ENCODE results near the gene COMMD6.

Gene COMMD6

DNA sequence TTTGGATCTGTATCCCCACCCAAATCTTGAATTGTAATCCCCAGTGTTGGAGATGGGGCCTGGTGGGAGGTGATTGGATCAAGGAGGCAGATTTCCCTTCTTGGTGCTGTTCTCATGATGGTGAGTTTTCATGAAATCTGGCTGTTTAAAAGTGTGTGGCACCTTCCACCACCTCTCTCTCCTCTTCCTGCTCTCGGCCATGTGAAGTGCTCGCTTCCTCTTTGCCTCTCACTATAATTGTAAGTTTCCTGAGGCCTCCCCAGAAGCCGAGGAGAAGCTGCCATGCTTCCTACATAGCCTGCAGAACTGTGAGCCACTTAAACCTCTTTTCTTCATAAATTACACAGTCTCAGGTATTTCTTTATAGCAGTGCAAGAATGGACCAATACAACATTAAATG is 15.7 kb downstream of the COMMD6 start:
- no peak for DNase-seq (ENCODE audit: low read depth)

DNA sequence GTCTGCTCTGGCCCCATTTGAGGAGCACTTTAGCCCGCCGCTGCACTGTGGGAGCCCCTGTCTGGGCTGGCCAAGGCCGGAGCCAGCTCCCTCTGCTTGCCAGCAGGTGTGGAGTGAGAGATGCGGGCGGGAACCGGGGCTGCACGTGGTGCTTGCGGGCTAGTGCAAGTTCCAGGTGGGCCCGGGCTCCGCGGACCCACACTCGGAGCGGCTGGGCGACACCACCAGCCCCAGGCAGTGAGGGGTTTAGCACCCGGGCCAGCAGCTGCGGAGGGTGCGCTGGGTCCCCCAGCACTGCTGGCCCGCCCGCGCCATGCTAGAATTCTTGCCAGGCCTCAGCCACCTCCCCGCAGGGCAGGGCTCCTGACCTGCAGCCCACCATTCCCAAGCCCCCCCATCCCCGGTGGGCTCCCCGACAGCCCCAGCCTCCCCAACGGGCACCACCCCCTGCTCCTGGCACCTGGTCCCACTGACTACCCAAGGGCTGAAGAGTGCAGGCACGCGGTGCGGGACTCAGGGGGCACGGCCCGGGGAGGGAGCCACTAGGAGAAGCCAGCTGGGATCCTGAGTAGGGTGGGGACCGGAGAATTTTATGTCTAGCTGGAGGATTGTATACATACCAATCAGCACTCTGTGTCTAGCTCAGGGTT is 19.1 kb downstream of the COMMD6 start:
- no peak for DNase-seq (ENCODE audit: low read depth)

DNA sequence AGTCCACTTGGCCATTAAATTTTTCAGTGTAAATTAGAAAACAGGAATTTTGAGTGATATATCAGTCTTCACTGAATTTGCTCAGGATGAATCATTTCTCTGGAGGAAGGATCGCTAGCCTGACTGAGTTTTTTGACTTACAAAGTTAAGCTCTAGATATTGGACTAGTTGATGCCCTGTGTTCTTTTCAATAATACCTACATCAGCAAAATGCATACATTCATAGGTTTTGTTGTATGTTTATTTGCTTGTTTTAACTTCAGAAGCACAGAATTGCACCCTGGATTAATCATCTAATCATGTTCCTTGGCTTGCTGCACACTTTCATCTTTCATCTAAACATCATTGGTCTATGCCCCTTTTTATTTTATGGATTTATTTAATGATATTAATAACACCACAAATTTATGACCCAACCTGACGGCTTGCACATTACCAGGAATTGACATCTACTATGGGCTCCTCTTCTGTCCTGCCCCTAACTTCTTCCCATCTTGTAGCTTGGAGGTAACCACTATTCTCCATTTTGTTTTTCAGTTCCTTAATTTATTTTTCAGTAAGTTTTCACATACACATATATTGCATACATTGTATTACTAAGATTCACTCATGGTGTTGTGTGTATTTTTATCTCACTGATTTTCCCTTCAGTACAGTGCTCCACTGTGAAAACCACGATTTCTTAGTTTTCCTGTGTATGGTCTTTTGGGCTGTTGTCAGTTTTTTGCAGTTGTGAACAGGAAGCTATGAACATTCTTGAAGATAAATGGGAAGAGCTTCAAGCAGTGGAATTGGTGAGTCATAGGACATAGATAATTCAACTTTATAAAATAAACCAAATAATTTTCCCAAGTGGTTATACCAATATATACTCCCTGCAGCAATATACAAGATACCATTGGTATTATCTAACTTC is 23.3 kb downstream of the COMMD6 start:
- no peak for DNase-seq (ENCODE audit: low read depth)

DNA sequence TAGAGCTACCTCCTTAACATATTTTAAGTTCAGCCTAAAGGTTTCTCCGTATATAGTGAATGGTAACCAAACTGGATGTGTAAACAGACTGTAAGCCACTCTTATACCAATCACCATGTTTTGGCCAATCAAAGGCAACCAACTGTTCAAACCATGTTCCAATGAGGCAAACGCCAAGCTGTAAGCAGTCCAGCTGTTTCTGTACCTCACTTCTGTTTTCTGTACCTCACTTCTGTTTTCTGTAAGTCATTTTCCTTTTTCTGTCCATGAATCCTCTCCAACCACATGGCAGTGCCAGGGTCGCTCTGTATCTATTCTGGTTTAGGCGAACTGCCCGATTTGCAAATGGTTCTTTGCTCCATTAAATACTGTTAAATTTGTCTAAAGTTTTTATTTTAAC is 24.4 kb downstream of the COMMD6 start:
- no peak for DNase-seq (ENCODE audit: low read depth)

DNA sequence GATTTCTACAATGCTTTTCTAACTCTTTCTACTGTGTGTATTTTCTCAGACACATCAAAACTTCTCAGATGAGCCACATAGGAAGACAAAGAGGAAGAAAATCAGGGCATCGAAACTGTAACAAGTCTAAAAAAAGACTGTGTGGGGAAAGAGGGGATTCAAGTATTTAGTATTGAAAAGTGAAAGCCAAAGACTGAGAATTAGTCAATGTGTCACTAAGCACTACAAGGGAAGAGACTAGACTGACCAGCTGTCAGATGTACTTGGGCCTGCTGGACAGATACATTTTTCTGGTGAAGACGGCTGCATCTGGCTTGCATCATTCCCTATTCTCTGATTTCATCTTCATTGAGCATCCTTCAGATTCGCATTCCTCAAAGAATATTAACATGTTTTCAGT is 25.4 kb downstream of the COMMD6 start:
- no peak for DNase-seq (ENCODE audit: low read depth)

DNA sequence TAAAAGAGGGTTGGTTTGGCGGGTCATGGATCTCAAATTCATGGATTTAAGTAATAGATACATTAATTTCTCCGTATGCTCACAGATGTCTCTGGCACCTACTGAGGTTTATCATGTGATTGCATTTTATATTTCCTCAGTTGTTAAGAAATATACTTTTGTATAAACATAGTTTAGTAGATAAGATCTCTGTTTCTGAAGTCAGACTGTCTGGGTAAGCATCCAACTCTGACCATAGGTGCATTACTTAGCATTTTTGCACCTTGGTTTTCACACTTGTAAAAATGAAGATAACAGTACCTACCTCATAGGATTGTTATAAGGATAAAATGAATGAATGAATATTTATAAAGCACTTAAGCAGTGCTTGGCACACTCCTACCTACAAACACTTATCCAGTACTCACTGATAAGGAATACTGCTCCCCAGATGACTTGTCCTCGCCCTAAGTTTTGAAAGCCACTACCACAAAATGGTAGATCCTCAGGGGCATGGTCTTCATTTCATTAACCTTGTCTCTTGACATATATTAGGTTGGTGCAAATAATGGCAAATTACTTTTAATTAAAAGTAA is 26.5 kb downstream of the COMMD6 start:
- DNase-seq (ENCODE audit: low read depth) = no peak

DNA sequence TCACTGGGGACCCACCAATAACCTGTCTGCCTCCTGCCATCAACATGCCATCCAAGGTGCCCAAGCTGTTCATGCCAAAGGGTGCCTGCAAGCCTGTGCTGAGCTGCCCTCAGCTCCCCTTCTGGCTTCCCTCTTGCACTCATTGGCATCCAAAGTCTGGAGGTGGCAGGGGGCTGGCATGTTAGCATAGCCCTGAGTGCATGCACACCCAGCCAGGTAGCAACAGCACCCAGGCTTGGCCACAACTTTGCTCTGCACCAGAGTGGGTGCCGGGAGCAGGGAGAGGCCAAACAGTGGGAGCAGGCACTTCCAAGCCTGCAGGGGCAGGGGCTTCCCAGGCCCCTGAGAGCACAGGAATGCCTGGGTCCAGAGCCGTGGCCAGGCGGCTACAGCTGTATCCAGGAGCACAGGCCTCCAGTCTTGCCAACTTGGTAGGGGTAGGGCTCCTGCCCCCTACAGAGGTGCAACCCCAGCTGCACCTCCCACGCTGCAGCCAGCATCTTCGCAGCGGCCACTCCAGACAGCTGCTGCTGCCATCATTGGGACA is 29.6 kb downstream of the COMMD6 start:
- no peak for DNase-seq (ENCODE audit: low read depth)

DNA sequence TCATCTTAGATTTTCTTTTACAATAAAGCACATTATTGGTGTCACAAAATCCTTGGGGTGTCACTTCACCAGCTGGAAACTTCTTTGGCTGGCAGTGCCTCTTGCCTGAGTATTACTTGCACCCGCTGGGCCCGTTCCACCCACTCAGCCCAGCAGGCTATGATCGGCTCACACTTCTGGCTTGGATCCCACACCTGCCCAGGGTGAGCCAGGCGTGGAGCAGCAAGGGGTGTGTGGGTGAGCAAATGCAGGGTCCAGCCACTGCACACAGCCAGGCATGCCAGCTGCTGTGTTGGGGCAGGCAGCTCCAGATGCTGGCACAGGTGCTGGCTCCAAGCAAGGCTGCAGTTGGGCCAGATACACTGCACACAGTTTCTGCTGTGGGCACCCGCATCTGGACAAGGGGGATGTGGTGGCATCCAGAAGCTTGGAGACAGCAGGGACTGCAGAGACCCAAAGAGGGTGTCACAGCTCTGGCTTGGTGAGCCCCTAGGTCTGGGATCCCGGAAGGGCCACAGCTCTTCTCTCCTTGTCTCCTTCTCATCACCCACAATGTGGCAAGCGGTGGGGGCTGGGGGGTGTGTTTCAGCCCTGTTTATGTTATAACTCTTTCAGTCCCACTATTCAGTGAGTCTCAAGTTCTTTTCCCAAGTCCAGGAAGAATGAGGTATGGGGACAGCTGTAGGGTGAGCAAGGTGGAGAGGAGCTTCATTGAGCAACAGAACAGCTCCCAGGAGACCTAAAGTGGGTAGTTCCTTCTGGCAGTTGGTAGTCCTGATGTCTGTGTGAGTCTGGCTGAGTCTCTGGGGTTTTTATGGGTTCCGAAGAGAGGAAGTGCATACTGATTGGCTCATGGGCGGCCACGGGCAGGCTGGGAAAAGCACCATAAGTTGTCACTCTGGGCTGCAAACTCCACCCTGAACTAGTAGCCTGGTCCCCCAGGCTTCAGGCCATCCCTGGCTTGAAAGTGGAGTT is 30.3 kb downstream of the COMMD6 start:
- DNase-seq (ENCODE audit: low read depth) = no peak

DNA sequence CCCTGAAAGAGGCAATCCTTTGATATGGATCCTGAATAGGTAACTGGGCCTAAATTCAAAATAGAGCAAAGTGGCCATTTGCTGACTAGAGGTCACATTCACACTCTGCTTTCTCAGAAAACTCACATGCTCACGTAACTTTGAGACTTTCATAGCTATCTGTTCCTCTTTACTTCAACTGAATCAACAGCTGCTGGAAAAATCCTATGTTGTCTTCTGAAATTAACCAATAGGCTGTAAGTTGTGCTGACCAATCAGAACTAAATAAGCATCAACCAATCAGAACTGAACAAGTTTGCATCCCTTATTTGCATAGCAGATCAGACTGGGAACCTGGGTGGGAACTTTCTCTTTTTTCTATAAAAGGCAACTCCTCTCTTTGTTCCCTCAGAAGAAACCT is 31.6 kb downstream of the COMMD6 start:
- DNase-seq (ENCODE audit: low read depth) = no peak

DNA sequence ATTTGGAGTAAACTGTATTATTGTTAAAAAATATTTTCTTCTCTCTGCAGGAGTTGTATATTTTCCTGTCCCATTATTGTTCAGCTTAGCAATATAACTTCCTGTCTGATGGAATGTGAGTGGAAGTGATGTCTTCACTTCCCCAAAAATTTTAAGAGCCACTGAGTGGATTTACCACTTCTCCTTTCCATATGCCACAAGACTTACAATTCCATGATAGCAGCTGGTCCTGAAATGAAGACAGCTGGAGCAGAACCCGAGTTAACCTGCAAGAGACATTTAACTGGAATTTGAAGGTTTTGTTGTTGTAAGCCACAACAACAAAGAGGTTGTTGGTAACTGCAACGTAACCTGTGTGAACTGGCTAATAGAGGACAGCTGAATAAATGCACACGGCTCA is 32.3 kb downstream of the COMMD6 start:
- no peak for DNase-seq (ENCODE audit: low read depth)

DNA sequence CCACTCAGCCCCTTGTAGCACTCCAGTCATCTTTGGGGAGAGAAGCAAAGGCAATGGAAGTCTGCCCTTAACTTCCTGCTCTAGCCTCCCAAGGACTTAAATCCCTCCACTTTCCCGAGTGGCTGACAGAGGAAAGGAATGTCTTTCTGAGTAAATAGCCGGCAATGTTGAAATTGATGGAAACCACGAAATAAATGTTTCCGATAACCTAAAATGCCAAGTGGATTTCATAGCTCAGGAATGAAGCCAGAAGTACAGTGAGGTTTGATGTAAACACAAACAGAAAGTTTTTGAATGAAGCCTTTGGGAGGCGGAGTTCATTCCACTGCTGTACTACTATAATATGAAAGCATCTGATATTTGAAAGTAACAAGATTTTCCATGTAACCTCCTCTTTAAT is 41.7 kb downstream of the COMMD6 start:
- DNase-seq (ENCODE audit: low read depth) = no peak

DNA sequence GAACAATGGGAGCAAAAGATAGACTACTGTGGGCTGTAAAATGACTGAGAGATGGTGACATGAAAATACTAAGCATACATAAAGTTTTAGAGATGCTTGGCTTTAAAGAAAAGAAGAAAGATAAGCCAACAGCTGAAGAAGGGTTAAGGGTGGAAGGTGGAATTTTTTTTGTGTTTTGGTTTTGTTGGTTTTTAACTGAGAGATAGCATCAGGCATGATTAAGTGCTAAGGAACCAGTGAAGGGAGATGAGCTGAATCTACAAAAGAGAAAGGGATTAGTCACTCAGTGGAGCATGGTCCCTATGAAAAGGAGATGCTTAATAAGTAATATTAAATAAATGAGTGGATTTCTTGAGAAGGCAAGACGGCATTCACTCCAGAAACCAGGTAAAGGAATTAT is 43.1 kb downstream of the COMMD6 start:
- no peak for DNase-seq (ENCODE audit: low read depth)

DNA sequence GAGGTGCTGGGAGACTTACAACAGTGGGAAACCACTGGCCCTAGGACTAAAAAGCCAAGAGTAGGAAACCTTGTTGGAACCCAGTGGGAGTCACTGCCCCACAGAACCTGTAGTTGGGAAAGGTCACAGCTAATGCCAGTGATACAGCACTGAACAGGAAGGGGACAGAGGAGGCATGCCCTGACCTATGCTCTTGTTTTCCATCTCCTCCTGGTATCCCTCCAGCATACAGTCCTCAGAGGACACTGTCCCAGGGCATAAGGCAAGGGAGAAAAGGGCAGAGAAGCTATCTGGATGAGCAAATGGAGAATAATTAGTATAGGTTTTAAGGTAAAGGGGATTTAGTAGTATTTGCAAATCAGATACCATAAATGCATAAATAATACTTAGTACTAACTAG is 44.5 kb downstream of the COMMD6 start:
- DNase-seq (ENCODE audit: low read depth) = no peak

DNA sequence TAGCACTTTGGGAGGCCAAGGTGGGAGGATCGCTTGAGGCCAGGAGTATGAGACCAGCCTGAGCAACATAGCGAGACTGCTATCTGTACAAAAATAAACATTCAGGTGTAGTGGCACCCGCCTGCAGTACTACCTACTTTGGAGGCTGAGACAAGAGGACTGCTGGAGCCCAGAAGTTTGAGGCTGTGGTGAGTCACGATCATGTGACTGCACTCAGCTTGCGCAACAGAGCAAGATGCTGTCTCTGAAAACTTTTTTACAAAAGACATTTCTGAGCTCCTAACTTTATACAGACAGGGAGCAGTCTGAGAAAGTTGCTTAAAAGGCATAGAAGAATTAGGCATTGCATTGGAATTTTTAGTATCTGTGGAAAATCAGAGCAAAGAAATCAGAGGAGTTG is 45.3 kb downstream of the COMMD6 start:
- DNase-seq (ENCODE audit: low read depth) = no peak

DNA sequence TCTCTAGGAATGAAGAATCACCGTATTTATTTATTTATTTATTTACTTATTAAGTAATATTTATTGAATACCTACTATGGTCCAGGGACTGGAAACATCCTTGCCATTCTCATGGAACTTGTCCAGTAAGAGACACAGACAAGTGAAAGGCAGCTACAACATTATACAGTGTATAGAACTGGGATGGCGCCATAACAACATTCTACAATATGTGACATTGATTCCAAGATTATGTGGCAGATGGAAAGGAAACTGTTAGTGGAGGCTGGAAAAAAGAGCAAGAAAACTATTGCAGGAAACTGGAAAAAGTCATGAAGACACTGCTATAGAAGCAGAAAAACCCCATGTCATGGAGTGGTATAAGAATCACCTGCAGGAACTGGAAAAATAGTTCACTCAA is 46.3 kb downstream of the COMMD6 start:
- no peak for DNase-seq (ENCODE audit: low read depth)

DNA sequence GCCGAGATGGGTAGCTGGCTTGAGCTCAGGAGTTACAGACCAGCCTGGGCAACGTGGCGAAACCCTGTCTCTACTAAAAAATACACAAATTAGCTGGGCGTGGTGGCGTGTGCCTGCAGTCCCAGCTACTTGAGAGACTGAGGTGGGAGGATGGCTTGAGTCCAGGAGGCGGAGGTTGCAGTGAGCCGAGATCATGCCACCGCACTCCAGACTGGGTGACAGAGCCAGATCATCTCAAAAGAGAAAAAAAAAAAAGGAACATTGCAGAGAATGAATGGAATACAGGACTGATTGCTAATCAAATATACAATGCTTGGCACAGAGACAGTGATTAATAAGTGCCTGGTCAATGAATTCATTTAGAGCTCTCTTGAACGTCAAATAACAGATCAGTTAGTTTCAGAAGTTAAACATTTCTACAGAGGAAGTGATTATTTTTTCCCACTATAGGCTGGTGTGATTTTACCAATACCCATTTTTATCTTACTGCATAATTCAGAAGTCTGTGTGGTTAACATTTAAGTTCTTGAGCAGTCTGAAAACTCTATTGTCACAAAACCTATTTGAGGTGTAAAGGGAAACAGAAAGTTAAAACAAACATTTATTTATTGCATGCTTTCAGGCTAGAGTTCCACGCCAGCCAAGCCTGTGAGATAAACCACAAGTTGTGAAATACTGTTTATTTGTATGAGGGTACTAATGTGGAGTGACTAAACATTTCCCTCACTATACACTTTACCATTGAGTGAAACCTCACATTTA is 48.0 kb downstream of the COMMD6 start:
- no peak for DNase-seq (ENCODE audit: low read depth)

DNA sequence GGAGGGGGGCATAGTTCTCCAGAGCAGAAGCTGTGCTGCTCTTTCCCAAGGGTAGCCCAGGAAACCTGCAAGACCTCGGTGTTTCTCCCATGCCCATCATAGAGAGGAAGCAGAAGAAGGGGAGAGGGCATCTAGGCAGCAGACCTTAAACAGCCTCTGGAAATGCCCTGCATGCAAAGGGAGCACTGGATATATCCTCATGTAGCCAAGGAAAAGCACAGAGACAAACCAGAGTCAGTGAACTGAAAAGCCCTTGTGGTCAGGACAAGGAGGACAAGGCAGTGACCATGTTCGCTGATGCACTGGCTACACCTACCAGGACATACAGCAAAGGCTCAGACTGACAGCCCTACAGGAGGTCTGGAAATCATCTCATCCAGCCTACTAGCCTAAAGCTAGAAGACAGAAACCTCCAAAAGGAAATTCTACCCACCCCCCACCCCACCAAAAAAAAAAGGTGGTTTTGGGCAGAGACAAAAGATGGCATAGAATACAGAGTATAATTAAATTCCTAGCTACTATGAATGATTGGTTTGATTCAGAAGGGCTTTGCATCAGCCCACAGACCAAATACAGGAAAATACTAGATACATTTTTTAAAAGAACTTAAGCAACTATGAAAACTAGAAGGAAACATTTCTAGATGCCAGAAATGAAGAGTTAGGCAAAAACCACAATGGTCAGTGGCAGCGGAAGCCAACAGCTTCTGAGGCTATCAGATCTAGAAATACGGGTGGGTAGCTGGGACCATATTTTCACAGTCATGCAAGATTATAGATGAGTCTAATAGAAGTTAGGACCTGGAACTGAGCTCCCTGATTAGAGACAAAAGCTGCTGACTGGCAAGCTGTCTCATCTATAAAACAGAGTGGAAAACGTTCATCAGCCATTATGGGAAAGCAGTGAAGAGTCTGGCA is 51.2 kb downstream of the COMMD6 start:
- no peak for DNase-seq (ENCODE audit: low read depth)

DNA sequence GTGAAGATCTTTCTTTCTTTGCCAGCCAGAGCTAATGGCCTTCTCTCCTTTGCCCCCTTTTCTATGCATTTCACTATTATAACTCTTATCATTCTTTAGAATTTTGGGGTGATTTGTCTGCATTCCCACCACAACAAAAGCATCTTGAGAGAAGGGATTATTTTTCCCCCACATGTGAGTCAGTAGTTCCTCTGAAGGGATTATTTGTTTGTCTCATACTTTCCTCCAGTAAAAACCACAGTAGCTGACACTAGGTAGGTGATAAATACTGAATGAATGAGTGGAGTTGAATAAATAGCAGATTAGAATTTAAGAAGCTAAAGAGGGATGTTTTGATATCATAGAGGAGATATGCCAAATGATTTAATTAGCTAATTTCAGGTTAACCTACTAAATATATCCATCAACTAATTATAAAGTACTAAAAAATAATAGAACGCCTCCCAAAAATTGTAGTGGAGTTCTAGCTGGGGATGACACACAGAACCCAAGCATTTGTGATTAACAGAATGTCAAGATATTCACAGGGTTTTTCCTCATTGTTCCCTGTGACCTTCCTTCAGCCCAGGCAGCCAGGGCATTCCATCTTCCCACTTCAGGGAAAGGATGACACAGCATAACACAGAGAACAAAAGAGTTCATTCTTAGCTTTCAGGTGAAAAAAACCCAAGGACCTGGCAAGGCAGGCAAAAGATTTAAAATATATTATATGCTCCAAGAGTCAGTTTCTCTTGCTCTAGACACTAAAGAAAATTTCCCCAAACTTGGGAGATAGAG is 52.2 kb downstream of the COMMD6 start:
- no peak for DNase-seq (ENCODE audit: low read depth)

DNA sequence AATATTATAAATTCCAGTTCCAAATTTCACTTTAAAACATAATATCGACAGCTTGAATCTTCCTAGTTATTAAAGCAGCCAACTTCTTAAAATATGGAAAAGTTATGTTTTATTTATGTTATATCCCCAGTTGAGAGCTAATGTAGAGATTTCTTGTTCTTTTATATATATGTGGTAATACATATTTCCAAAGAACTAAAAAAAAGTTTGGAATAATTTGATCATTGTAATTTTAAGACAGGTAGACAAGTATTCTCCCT is 54.9 kb downstream of the COMMD6 start:
- DNase-seq (ENCODE audit: low read depth) = no peak

Data from stimulated activated CD8-positive, alpha-beta memory T cell treated with anti-CD3 and anti-CD28 coated beads, Interleukin-12 subunit alpha, Interleukin-12 subunit beta, amount 100 ng/mL, for 4 hours (primary cell).